ENCODE data around the gene ASAP3.

Gene ASAP3

DNA sequence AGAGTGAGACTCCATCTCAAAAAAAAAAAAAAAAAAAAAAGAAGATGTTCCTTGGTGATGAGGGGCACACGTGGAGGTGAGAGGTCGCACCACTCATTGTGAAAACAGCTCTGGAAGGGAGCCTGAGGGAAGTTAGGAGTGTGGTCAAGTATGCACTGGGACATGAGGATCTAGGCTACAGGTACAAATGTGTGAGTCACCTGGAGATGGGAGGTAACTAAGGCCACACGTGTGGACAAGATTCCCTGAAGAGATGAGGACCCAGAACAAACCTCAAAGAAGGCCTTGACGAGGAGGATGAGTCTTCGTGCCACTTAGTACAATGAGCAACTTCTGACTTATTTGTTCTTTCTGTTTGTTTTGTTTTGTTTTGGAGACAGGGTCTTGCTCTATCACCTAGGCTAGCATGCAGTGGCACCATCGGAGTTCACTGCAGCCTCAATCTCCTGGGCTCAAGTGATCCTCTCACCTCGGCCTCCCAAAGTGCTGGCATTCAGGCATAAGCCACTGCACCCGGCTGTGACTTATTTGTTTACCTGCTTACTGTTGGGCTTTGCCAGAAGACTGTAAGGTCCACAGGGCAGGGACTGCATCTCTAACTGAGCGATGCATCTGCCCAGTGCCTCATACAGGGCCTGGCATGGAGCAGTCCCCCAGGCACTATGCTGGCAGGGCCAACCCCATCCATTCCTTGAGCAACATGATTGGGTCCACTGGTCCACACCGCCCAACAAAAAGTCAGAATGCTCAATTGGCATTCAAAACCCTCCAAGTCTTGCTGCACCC, 6.4 kb downstream of the ASAP3 start:
- DNase-seq (ENCODE audit: low spot score): no peak

DNA sequence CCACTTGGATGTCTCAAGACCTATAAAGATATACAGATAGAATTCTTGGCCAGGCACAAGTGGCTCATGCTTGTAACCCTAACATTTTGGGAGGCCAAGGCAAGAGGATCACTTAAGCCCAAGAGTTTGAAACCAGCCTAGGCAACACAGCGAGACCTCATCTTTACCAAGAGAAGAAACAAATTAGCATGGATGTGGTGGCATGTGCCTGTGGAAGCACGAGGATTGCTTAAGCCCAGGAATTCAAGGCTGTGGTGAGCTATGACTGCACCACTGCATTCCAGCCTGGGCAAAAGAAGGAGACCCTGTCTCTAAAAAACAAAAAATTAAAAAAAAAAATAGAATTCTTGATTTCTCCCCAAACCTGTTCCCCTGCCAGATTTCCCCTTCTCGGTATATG, 8.3 kb downstream of the ASAP3 start:
- no peak for DNase-seq (ENCODE audit: low spot score)

DNA sequence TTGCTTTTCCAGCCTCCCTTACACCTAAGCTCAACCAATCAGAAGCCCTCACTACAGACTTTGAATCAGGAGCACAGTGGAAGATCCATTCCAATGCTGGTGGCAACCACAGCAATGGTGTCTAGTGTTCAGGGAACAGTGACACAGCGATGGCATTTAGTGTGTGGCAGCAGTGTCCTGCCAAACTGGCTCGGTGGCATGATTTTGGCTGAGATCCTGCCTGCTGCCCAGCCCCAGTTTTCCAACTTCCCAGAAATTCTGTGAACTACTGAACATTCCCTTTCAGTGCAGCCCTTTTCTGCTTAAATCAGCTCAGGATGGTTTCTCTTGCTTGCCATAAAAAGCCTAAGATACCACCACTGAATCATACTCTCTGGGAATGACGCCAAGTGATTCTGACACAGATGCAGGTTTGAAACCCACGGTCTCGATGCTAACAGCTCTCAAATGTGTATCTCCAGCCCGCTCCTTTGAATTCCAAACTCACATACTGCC, 8.8 kb downstream of the ASAP3 start:
- no peak for DNase-seq (ENCODE audit: low spot score)

DNA sequence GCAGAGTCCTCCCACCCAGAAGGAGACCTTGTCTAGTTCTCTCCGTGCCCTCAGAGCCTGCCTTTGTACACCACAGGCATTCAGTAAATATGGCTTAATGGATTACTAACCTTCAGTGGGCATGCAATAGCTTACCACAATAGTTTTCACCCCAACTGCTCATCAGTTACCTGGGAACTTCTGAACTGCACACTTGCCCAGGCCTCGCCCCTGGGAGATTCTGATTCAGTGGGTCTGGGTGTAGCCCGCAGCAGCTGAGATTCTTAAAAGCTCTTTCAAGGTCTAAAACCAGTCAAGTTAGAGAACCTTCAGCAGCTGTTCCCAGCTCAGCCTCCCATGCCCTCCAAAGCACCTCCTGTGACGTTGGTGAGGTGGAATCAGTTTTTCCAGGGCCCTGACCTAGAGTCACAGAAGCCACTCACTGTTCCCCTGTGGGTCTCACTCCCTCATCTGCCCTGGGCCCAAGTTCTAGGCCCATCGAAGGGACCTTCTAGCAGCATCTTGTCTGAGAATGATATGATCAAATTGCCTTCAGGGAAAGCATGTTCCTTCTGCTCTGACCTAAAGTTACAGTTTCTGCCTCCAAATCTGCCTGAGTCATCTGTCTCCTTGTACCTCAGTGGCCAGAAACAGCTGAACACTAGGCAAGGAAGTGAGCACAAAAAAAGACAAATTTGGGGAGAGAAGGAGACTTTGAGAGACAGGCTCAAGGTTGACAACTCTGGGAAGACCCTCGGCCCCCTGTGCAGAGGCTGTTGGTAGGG, 10.8 kb downstream of the ASAP3 start:
- DNase-seq (ENCODE audit: low spot score): no peak

DNA sequence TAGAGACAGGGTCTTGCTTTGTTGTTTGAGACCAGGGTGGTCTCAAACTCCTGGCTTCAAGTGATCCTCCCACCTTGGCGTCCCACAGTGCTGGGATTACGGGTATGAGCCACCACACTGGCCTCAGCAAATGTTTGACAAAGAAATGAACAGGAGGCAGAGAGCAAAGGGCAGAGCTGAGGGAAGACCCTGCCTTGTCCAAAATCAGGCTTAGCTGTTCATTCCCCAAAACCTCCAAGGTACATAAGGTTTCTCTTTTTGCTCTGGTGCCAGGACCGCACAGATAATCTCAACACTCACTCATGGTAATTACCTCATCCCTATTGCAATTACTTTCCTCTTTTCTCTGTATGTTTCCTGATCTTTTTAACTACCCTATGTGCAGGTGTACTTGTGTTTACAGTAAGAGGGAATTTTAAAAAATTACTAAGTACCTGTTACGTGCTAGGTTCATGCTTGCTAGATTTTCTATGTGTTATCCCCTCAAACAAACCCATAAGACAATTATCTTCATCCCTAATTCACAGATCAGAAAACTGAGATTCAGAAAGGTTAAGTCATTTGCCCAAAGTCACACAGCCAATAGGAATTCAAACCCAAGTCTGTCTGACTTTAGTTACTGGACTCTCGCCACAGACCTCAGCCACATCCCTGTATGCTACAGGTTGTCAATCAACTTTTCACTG, 11.5 kb downstream of the ASAP3 start:
- DNase-seq (ENCODE audit: low spot score): no peak

DNA sequence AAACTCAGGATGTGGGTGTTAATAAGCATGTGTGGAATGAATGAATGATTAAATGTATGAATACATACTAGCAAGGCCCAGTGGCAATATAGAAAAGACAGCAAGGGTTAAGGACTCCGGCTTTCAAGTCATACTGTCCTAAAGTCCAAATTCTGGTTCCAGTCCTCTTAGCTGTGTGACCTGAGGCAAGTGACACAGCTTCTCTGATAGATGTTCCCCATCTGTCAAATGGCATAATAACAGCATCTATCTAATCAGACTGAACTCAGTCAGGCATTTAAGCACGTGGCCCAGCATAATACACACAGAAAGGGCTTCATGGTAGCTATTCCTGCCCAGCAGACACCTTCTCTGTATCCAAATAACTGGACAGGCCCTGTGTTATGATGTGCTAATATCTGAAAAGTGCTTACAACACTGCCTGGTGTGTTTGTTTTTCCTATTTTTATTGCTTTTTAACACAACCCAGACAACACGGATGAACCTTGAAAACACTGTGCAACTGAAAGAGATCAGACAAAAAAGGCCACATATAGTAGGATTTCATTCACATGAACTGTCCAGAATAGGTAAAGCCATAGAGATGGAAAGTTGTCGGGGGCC, 12.4 kb downstream of the ASAP3 start:
- DNase-seq (ENCODE audit: low spot score): no peak

DNA sequence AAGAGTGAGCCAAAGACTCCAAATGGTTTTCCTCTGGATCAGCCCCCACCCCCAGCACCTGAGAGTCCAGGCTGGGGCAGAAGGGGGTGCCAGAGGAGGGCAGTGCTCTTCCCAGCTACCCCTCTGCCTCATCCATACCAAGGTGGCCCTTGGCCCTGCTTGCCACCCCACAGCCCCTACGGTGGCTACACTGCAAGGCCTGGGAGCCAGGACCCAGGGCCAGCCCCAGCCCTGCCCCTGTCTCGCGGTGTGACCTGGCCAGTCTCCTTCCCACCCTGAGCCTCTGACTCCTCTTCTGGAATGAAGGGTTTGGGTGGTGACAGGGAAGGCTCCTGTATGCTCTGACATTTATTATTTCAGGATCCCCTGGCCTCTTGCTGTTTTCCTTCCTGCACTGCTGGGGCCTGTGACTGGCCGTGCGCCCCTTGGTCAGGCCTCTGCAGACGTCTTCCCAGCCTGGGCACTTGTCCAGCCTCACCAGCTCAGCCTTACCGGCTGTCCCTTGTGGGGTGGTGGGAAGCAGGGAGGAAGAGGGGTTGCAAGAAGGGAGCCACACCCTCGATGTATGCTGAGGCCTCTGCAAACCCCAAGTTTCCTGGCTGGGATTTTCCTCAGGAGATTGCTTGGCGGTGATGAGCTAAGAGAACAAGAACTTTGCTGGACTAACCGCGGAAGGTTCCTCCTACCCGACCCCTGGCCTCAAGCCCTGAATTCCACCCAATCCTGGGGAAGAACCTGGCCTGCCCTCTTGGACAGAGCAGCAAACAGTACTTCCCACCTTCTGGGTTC, 13.5 kb downstream of the ASAP3 start:
- DNase-seq (ENCODE audit: low spot score): no peak

DNA sequence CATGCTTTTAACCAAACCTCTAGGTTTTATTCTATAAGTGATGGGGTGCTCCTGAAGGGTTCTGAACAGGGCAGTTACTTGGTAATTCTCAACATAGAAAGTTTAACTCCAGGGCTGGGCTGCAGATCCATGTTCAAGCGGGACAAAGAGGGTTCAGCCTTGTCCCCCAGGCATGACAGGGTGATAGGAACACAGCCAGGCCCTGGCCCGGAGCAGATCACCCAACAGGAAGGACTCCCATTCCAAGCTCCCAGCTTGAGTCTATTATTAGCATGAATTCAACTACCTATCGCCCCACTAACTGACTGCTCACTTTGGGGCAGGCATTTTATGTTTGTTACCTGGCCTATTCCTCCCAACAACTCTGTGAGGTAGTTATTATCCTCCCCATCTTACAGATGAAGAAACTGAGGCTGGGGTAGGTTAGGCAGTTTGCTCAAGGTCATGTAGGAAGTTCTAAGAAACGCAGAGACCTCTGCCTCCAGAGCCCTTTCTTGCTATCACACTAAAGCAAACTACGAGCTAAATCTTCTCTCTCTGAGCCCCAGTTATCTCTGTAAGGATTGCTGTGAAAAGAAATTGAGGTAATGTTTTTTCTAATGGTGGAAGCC, 14.5 kb downstream of the ASAP3 start:
- no peak for DNase-seq (ENCODE audit: low spot score)

DNA sequence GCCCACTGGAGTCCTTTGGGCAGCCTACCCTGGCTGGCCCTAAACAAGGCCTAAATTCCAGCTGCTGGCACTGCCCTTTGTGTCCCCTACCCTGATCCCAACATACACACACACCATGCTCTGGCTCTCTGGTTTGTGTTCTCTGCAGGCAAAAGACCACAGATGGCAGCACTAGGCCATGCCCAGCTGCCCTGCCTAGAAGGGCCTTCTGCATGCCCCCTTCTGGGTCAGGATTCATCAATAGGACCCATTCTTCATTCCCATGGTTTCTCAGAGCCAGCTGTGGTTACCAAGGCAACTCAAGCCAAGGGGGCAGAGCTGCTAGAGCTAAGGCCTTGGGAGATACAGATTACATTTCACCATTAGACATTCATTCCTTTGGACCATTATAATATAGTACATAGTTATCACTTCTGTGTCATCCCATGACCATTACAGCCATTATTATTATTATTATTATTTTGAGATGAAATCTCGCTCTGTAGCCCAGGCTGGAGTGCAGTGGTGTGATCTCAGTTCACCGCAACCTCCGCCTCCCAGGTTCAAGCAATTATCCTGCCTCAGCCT, 17.5 kb downstream of the ASAP3 start:
- DNase-seq (ENCODE audit: low spot score): peak; percentile 81

DNA sequence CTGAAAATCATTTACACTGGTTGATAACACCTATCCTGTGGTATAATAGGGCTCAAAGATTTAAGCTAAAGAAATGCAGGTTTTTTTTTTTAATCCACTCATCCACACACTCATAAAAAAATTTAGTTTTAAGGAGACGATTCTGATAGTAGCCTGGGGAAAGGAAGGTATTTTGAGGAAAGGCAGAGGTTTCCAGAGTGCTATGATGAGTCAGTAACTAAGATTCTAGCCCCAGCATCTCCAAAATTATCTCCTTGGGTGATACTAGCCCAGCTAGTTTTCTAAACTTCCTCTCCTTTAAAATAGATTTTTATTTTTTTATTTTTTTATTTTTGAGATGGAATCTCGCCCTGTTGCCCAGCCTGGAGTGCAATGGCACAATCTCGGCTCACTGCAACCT, 20.7 kb downstream of the ASAP3 start:
- DNase-seq (ENCODE audit: low spot score): no peak

DNA sequence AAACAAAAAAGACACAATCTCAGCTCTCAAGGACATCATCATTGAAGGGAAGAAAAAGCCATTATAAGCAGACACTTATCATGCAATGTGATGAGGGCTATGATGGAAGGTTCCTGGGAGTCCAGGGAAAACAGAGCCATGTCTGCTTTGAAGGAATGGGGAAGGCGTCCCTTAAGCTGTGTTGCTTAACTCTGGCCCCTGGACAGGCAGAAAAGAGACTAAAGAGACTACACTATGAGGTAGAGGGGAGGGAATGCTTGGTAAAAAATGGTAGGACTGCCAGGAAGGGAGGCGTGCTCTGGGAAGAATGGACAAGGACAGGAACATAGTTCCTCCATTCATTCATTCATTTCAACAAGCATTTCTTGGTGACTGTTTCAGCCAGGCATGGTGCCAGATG, 21.2 kb downstream of the ASAP3 start:
- DNase-seq (ENCODE audit: low spot score): no peak

DNA sequence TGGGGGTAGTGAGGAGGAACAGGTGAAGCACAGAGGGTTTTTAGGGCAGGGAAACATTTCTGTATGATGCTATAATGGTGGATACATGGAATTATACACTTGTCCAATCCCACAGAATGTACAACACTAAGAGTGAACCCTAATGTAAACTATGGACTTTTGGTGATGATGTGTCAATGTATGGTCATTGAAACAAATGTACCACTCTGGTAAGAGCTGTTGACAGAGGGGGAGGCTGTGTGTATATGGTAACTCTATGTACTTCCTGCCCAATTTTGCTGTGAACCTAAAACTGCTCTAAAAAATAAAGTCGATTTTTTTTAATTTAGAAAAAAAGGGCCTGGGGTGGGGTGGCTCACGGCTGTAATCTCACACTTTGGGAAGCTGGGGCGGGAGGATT, 22.9 kb downstream of the ASAP3 start:
- no peak for DNase-seq (ENCODE audit: low spot score)

DNA sequence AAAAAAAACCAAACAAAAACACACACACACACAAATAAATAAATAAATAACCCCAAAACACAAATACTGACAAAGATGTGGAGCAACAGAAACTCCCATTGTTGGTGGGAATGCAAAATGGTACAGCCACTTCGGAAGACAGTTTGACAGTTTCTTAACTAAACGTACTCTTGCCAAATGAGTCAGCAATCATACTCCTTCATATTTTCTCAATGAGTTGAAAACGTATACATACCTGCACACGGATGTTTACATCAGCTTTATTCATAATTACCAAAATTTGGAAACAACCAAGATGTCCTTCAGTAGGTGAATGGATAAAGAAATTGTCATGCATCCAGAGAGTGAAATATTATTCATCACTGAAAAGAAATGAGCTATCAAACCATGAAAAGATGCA, 23.5 kb downstream of the ASAP3 start:
- no peak for DNase-seq (ENCODE audit: low spot score)

DNA sequence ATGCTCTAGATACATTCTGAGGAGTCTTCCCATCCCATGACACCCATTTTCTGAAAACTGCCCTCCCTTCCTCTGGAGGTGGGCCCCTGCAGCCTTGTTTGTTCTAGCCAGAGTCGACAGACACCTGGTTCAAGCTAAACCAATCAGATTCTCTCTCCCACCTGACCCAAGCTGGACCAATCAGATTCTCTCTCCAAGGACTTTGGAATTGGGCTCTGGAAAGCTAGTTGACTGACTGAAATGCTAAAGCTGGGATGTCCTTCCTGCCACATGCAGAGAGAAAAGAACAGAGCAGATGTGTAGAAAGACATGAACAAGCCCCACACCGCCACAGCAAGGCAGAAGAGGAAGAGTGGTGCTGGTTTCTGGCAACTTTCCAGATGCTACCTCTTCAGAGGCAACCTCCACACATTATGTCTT, 24.6 kb downstream of the ASAP3 start:
- no peak for DNase-seq (ENCODE audit: low spot score)

DNA sequence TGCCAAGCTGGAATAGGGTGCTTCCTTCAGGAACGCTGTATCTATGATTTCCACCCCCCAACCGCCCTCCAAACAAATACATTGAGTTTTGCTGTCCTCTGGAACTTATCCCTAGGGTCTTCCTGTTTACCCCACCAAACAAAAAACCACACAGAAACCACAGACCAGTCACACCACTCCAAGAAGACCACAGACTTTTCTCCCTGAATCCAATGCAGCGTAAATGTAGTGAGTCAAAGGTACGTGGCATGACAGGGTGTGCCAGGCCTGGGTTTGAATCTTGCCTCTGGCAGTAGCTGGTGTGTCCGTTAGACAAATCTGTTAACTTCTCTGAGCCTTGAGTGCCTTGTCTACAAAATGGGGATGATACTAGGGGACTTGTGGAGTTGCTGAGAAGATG, 27.8 kb downstream of the ASAP3 start:
- no peak for DNase-seq (ENCODE audit: low spot score)

DNA sequence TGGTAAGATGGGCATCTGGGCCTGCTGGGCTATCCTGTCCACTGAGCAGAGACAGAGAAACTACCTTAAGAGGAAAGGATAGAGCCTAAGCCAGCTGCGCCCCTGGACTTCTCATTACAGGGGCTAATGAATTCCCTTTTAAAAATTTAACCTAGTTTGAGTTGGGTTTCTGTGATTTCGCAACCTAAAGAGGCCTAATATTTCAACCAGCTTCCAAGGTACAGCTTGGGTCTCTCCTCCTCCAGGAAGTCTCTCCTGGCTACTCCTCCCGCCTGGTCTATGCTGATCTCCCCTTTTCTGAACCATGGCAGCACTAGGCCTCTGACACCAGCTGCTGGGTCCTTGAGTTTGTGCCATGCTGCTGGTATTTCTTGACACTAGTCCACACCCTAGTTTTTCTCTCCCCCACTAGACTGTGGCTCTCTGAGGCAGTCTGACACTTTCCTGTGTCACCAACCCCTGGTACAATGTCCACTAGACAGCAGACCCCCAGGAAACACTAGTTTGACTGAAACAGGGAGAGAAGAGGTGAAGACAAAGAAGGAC, 30.5 kb downstream of the ASAP3 start:
- DNase-seq (ENCODE audit: low spot score): no peak

DNA sequence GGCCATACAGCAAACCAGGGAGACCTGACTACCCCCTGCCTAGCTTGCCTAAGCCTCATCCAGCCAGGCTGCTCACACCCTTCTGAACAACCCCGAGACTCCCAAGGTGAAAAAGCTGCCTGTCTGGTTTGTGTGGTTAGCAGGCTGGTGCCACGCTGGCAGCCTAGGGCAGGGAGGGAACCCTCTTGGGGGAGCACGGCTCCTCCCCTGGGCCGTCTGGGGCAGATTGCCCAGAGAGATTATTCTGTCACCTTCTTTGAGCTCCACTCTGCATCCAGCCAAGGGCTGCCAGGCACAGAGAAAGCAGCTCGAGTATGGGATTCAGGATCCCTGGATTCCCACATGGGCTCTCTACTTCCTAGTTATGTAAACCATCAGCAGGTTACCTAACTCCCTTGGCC, 32.0 kb downstream of the ASAP3 start:
- DNase-seq (ENCODE audit: low spot score): no peak

DNA sequence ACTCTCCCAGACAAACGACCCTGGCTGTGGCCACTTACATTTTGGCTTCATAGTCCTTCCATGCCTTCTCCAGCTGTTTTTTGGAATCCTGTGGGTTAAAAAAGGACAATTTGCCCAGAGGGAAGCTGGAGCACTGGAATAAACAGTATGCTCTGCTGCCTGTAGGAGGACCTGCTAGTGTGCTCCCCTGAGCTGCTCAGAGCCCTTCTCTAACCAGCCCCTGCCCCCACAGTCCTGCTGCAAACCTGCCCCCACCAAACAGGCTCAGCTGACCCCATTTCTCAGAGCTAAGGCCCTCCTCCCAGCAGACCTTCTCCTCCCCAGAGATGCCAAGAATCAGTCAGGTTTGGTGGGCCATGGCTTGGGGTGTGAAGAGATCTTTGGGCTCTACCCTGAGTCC, 32.5 kb downstream of the ASAP3 start:
- DNase-seq (ENCODE audit: low spot score): no peak

DNA sequence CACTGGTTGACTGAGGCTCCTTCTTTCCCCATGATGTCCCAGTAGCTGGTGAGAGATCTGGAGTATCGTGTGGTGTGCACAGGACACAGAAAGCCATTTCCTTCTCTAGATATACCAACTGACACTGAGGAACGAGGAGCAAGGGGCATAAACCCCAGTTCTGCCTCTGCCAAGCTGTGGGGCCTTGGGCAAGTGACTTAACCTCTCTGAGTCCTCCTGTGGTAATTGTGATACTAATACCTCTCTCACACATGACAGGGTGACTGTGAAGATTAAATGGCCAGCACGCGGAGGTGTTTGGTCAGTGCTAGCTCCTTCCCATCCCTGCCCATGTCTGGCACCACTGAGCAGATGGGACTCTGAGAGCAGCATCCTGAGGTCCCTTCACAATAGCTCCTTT, 33.1 kb downstream of the ASAP3 start:
- DNase-seq (ENCODE audit: low spot score): no peak

DNA sequence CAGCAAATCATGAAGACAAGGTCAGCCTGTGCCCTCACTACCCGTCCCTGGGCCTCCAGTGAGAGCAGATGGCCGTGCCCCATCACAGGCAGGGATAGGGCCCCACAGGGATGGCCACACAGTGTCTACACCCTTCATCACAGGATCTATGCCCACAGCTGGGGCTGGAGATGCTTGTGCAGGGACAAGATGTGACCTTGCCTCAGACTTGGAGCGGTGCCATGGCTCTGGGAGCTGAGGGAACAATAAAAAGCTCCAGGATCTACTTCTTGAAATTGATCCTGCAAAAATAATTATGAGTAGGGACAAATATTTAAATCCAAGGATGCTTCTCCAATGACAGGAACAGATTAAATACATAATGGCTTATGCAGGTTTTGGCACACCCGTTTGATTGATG, 34.0 kb downstream of the ASAP3 start:
- DNase-seq (ENCODE audit: low spot score): no peak

DNA sequence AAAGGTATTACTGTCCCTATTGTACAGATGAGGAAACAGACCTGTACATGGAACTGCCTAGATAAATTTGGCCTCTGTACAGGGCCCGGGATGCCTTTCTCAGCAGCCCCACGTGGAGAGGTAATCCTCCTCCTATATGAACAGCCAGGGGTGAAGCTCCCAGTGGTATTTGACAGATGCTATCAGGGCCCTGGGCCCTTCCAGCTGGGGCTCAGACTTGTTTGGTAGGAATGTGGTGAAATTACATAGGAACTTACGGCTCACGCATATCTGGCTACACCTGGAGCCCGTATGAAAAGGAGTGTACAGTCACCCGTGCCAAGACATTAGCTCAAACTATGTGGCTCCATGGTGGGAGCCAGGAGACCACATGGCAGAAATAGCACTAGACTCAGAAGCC, 34.7 kb downstream of the ASAP3 start:
- DNase-seq (ENCODE audit: low spot score): no peak
